SU-DHL-6 (cell line): ENCODE results near the gene PSMC3IP.

ENCODE experiments used
- CTCF ChIP-seq: fragments of 200-600 bp; sonication (generic); IDR thresholded peaks from one replicate; pipeline ENCODE4 v1.5.1; 2017; ENCODE audit warnings: antibody characterized with exemption, mild to moderate bottlenecking, low read length, moderate library complexity; ENCODE audit not compliant: insufficient read depth, poor library complexity, severe bottlenecking
- EZH2phosphoT487 ChIP-seq: fragments of 200-600 bp; sonication (generic), shearing (Covaris generic); conservative IDR thresholded peaks from 2 replicates; pipeline ENCODE4 v1.6.1; 2018; ENCODE audit warnings: mild to moderate bottlenecking, antibody characterized with exemption, low read length, moderate library complexity, mixed read lengths

GRCh38 chr17:42612013-42612412 lies 34.5 kb upstream of the PSMC3IP start:
- no peak for TF ChIP-seq CTCF
- TF ChIP-seq EZH2phosphoT487, result no peak
